SK-N-SH (cell line): ENCODE results near the gene DNAH5. TPM values are rescaled to one million over a fixed set of nuclear protein-coding genes. Genes with fewer than 3 reads are reported as not detected.

Experiments used
- CTCF ChIA-PET: fragments of 300-600, 350-600 bp; formaldehyde crosslinking; extraction: SDS; loops from one replicate; lab custom pipeline; 2021; lab: Yijun Ruan, JAX
- POLR2A ChIA-PET: fragments of 350-600 bp; sonication (Branson Sonifier 250); formaldehyde crosslinking; extraction: SDS; loops from one replicate; lab custom pipeline; 2020; ENCODE audit warnings: antibody characterized with exemption, inconsistent platforms; lab: Yijun Ruan, JAX
- DNase-seq: peaks from one replicate; pipeline ENCODE4 v3.0.0; 2012
- H2AFZ ChIP-seq: fragments of 200-600 bp; sonication (generic); 2 replicates; pipeline ENCODE4 v1.8.1; 2016; ENCODE audit warnings: antibody characterized with exemption, mild to moderate bottlenecking, low read depth
- H3F3A ChIP-seq: fragments of 200-600 bp; sonication (generic); replicated peaks from 2 replicates; pipeline ENCODE3; 2016; ENCODE audit warnings: antibody characterized with exemption, mild to moderate bottlenecking; ENCODE audit not compliant: insufficient read depth
- H3K27ac ChIP-seq, 2 experiments: fragments of 200-500 bp in 1 of 2; fragments of 200-600 bp in 1 of 2; sonication (Bioruptor generic) in 1 of 2; sonication (generic), shearing (Covaris generic) in 1 of 2; 2 replicates each; pipeline versions ENCODE4 v1.5.1 to v1.6.1; 2014 to 2016; ENCODE audit warnings: low read depth in 2 of 2, inconsistent platforms in 1 of 2, low read length in 1 of 2, mild to moderate bottlenecking in 1 of 2, mixed read lengths in 1 of 2
- H3K27me3 ChIP-seq: fragments of 200-600 bp; sonication (generic), shearing (Covaris generic); 2 replicates; pipeline ENCODE4 v1.6.1; 2016; ENCODE audit warnings: mixed run types; ENCODE audit not compliant: insufficient read depth
- H3K36me3 ChIP-seq, 2 experiments: fragments of 200-500 bp in 1 of 2; fragments of 200-600 bp in 1 of 2; sonication (Bioruptor generic) in 1 of 2; sonication (generic) in 1 of 2; replicated peaks in 1 of 2; 2 replicates each; pipeline versions ENCODE3 to v1.5.1; 2014 to 2016; ENCODE audit warnings: low read length in 1 of 2, mild to moderate bottlenecking in 1 of 2; ENCODE audit not compliant: insufficient read depth in 2 of 2, control insufficient read depth in 1 of 2
- H3K4me1 ChIP-seq, 2 experiments: fragments of 200-500 bp in 1 of 2; fragments of 200-600 bp in 1 of 2; sonication (Bioruptor generic) in 1 of 2; sonication (generic), shearing (Covaris generic) in 1 of 2; 2 replicates each; pipeline versions ENCODE4 v1.5.1 to v1.6.1; 2014 to 2016; ENCODE audit warnings: low read depth in 1 of 2, low read length in 1 of 2, mixed run types in 1 of 2; ENCODE audit not compliant: insufficient read depth in 2 of 2, control insufficient read depth in 1 of 2
- H3K4me2 ChIP-seq: fragments of 200-600 bp; sonication (generic), shearing (Covaris generic); 2 replicates; pipeline ENCODE4 v1.6.1; 2017; ENCODE audit warnings: mixed run types
- H3K4me3 ChIP-seq, 2 experiments: fragments of 200-500 bp in 1 of 2; fragments of 200-600 bp in 1 of 2; sonication (Bioruptor generic) in 1 of 2; sonication (generic), shearing (Covaris generic) in 1 of 2; 2 replicates each; pipeline versions ENCODE4 v1.5.1 to v1.8.1; 2014 to 2016; ENCODE audit warnings: low read depth in 2 of 2, inconsistent platforms in 1 of 2, low read length in 1 of 2, mild to moderate bottlenecking in 1 of 2, mixed read lengths in 1 of 2, moderate library complexity in 1 of 2
- H3K79me2 ChIP-seq: fragments of 200-600 bp; sonication (generic); 2 replicates; pipeline ENCODE4 v1.8.1; 2017; ENCODE audit warnings: mild to moderate bottlenecking; ENCODE audit not compliant: insufficient read depth
- H3K9ac ChIP-seq: fragments of 200-600 bp; sonication (generic); 2 replicates; pipeline ENCODE4 v1.6.1; 2017; ENCODE audit warnings: mixed run types
- H3K9me2 ChIP-seq: fragments of 200-600 bp; sonication (generic); 2 replicates; pipeline ENCODE4 v1.6.1; 2017; ENCODE audit warnings: mixed run types
- H3K9me3 ChIP-seq: fragments of 200-600 bp; sonication (generic); 2 replicates; pipeline ENCODE4 v1.6.1; 2017; ENCODE audit warnings: mixed run types, mild to moderate bottlenecking, moderate library complexity
- H4K20me1 ChIP-seq: fragments of 200-600 bp; sonication (generic); 2 replicates; pipeline ENCODE4 v1.6.1; 2017; ENCODE audit warnings: mild to moderate bottlenecking, mixed run types; ENCODE audit not compliant: insufficient read depth
- CHD2 ChIP-seq: fragments of 150-350 bp; IDR thresholded peaks from 2 replicates; pipeline ENCODE4 v1.6.1; 2018; ENCODE audit warnings: low read length; ENCODE audit not compliant: partially characterized antibody
- EP300 ChIP-seq, 2 experiments: IDR thresholded peaks; 2 replicates each; pipeline versions ENCODE4 v1.4.0 to v1.6.1; 2012; ENCODE audit warnings: borderline replicate concordance in 1 of 2, low read depth in 1 of 2, low read length in 1 of 2
- EZH2phosphoT487 ChIP-seq: fragments of 200-600 bp; sonication (generic); IDR thresholded peaks from 2 replicates; pipeline ENCODE4 v1.6.1; 2017; ENCODE audit warnings: low read depth, mixed run types, mild to moderate bottlenecking, antibody characterized with exemption, moderate library complexity, borderline replicate concordance
- FOXJ3 ChIP-seq: sonication (generic); formaldehyde crosslinking; IDR thresholded peaks from 2 replicates; pipeline ENCODE4 v1.5.1; 2020; ENCODE audit warnings: mild to moderate bottlenecking, missing genetic modification reagents
- FOXM1 ChIP-seq: IDR thresholded peaks from 2 replicates; pipeline ENCODE4 v1.4.0; 2012; ENCODE audit warnings: low read depth, mild to moderate bottlenecking
- GABPA ChIP-seq: IDR thresholded peaks from 2 replicates; pipeline ENCODE4 v1.4.0; 2012; ENCODE audit warnings: low read depth, mild to moderate bottlenecking
- GATA2 ChIP-seq: sonication (generic); formaldehyde crosslinking; IDR thresholded peaks from 2 replicates; pipeline ENCODE4 v1.5.0; 2020; ENCODE audit warnings: mild to moderate bottlenecking, missing genetic modification reagents
- JUND ChIP-seq: IDR thresholded peaks from 2 replicates; pipeline ENCODE4 v1.4.0; 2012
- NFIC ChIP-seq: IDR thresholded peaks from 2 replicates; pipeline ENCODE4 v1.4.0; 2012; ENCODE audit warnings: borderline replicate concordance
- NRF1 ChIP-seq: IDR thresholded peaks from 2 replicates; pipeline ENCODE4 v1.6.1; 2012; ENCODE audit warnings: low read depth, mild to moderate bottlenecking, low read length
- POLR2AphosphoS5 ChIP-seq: IDR thresholded peaks from 2 replicates; pipeline ENCODE4 v1.6.1; 2012; ENCODE audit warnings: low read depth, low read length
- RAD21 ChIP-seq: IDR thresholded peaks from 2 replicates; pipeline ENCODE4 v1.6.1; 2012; ENCODE audit warnings: mild to moderate bottlenecking, low read length
- RCOR1 ChIP-seq: fragments of 150-350 bp; IDR thresholded peaks from 2 replicates; pipeline ENCODE4 v1.6.1; 2017; ENCODE audit warnings: antibody characterized with exemption, low read length
- RFX5 ChIP-seq: IDR thresholded peaks from 2 replicates; pipeline ENCODE4 v1.6.1; 2012; ENCODE audit warnings: mild to moderate bottlenecking, improper control_type of control experiment, low read length
- RXRA ChIP-seq: IDR thresholded peaks from 2 replicates; pipeline ENCODE4 v1.4.0; 2012; ENCODE audit warnings: low read depth, mild to moderate bottlenecking, borderline replicate concordance
- SIN3A ChIP-seq: IDR thresholded peaks from 2 replicates; pipeline ENCODE4 v1.6.1; 2012; ENCODE audit warnings: low read depth, mild to moderate bottlenecking, low read length, moderate library complexity, borderline replicate concordance
- SMC3 ChIP-seq: IDR thresholded peaks from 2 replicates; pipeline ENCODE4 v1.6.1; 2012; ENCODE audit warnings: low read depth, low read length, improper control_type of control experiment
- TAF1 ChIP-seq: IDR thresholded peaks from 2 replicates; pipeline ENCODE4 v1.6.1; 2012; ENCODE audit warnings: low read depth, mild to moderate bottlenecking, low read length, moderate library complexity, borderline replicate concordance
- TCF12 ChIP-seq: IDR thresholded peaks from 2 replicates; pipeline ENCODE4 v1.4.0; 2012
- YY1 ChIP-seq: IDR thresholded peaks from 2 replicates; pipeline ENCODE4 v1.4.0; 2012; ENCODE audit warnings: low read depth, mild to moderate bottlenecking
- WGBS: methylation state at CpG from one replicate; pipeline ENCODE4 v1.1.6; 2017; ENCODE audit warnings: low lambda C conversion rate; 5-methylcytosine and 5-hydroxymethylcytosine counted together
- polyA plus RNA-seq, 3 experiments: library from polyadenylated mRNA; depleted of rRNA; stranded (reverse); fragments of >200 nt; gene quantifications; 2 replicates each; pipeline ENCODE4 v1.2.3, GENCODE V29; 2012
- TF ChIP-seq, protein P1 (sequence below): IDR thresholded peaks from 2 replicates; pipeline ENCODE4 v1.6.1; 2012; ENCODE audit warnings: mild to moderate bottlenecking, low read depth, low read length, moderate library complexity
- TF ChIP-seq, protein P2 (sequence below): IDR thresholded peaks from 2 replicates; pipeline ENCODE4 v1.4.0; 2012; ENCODE audit warnings: low read depth, borderline replicate concordance
- TF ChIP-seq, protein P3 (sequence below): IDR thresholded peaks from 2 replicates; pipeline ENCODE4 v1.4.0; 2012; ENCODE audit warnings: low read depth, borderline replicate concordance

DNAH5 gene
- polyA plus RNA-seq, 1 of the 3 experiments (the other 2 are of a cell fraction) = 0.74 TPM

DNA sequence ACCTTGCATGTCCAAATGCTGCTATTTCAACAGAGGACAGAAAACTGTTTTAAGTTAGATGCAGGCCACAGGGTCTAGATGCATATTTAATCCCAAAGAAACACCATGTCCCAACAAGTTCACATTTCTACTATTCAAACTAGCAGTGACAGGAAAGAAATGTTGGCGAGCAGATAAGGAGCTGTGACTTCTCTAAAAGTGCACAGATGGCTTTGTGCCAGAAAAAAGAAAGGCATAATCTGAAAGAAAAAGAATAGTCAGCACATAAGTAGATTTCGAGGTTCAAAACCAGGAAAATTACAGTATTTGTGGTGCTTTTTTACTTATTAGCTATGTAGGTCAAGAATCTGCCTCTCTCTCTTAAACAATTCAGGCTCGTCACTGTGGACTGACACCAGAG lies 178.3 kb downstream of the DNAH5 start:
- WGBS = 1% methylated on average over 3 of the region's 3 CpGs
- Histone ChIP-seq H2AFZ (no peak overlapping the region), H3K9me2 (no peaks in the 10 kb centered on the region), H3K4me1 (no peaks in the 10 kb centered on the region), H3K27me3 (peaks cover 6% of the 10 kb centered on the region; the same call in 1 of the 2 replicates), H3K27ac (no peak overlapping the region), H3K4me2 (no peak overlapping the region), H3K4me3 (no peak overlapping the region), H3K9ac (no peak overlapping the region), H3K79me2 (no peaks in the 10 kb centered on the region), H3F3A (no peaks in the 10 kb centered on the region), H4K20me1 (no peaks in the 10 kb centered on the region), H3K36me3 (no peaks in the 10 kb centered on the region), H3K9me3 (no peaks in the 10 kb centered on the region)
- TF ChIP-seq RAD21 = no peak
- TF ChIP-seq YY1 = no peak
- TF ChIP-seq, protein P1, sequence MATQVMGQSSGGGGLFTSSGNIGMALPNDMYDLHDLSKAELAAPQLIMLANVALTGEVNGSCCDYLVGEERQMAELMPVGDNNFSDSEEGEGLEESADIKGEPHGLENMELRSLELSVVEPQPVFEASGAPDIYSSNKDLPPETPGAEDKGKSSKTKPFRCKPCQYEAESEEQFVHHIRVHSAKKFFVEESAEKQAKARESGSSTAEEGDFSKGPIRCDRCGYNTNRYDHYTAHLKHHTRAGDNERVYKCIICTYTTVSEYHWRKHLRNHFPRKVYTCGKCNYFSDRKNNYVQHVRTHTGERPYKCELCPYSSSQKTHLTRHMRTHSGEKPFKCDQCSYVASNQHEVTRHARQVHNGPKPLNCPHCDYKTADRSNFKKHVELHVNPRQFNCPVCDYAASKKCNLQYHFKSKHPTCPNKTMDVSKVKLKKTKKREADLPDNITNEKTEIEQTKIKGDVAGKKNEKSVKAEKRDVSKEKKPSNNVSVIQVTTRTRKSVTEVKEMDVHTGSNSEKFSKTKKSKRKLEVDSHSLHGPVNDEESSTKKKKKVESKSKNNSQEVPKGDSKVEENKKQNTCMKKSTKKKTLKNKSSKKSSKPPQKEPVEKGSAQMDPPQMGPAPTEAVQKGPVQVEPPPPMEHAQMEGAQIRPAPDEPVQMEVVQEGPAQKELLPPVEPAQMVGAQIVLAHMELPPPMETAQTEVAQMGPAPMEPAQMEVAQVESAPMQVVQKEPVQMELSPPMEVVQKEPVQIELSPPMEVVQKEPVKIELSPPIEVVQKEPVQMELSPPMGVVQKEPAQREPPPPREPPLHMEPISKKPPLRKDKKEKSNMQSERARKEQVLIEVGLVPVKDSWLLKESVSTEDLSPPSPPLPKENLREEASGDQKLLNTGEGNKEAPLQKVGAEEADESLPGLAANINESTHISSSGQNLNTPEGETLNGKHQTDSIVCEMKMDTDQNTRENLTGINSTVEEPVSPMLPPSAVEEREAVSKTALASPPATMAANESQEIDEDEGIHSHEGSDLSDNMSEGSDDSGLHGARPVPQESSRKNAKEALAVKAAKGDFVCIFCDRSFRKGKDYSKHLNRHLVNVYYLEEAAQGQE = no peak
- no peak for TF ChIP-seq RXRA
- TF ChIP-seq, protein P2, sequence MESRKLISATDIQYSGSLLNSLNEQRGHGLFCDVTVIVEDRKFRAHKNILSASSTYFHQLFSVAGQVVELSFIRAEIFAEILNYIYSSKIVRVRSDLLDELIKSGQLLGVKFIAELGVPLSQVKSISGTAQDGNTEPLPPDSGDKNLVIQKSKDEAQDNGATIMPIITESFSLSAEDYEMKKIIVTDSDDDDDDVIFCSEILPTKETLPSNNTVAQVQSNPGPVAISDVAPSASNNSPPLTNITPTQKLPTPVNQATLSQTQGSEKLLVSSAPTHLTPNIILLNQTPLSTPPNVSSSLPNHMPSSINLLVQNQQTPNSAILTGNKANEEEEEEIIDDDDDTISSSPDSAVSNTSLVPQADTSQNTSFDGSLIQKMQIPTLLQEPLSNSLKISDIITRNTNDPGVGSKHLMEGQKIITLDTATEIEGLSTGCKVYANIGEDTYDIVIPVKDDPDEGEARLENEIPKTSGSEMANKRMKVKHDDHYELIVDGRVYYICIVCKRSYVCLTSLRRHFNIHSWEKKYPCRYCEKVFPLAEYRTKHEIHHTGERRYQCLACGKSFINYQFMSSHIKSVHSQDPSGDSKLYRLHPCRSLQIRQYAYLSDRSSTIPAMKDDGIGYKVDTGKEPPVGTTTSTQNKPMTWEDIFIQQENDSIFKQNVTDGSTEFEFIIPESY = no peak
- no peak for TF ChIP-seq TCF12
- TF ChIP-seq SIN3A = no peak
- TF ChIP-seq, protein P3, sequence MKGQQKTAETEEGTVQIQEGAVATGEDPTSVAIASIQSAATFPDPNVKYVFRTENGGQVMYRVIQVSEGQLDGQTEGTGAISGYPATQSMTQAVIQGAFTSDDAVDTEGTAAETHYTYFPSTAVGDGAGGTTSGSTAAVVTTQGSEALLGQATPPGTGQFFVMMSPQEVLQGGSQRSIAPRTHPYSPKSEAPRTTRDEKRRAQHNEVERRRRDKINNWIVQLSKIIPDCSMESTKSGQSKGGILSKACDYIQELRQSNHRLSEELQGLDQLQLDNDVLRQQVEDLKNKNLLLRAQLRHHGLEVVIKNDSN = no peak
- no peak for TF ChIP-seq RCOR1
- TF ChIP-seq FOXJ3 (CRISPR knock-in tag) = no peak
- TF ChIP-seq NFIC = no peak
- ChIA-PET CTCF (no interaction called here), POLR2A (no interaction called here)
- no peak for DNase-seq

DNA sequence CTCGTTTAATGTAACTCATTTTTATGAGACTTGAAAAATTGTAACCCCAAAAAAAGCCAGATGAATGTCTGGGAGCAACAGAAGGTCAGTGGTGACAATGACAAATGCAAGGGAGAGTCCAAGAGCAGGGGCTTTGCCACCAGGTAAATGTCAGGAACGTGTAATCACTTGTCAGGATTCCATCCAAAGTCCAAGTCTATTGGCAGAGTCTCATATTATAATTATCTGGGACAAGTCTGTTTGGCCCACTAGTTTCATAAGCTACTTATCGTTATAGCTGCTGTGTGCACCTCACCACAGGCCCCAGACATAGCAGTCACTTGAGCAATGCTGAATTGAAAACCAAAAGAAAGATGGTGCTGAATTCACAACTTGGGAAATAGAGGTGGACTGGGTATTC lies 180.8 kb downstream of the DNAH5 start:
- POLR2A ChIA-PET = no interaction called here
- TF ChIP-seq EZH2phosphoT487 (no peak), NRF1 (no peak), SMC3 (no peak), POLR2AphosphoS5 (no peak), JUND (no peak), GATA2 (no peak), RFX5 (no peak), TAF1 (no peak), GABPA (no peak), EP300 (IDR thresholded peaks at IDR 0.05; ENCODE audit: borderline replicate concordance in 1 of 2, low read depth in 1 of 2, low read length in 1 of 2) (no peak), FOXM1 (no peak), YY1 (no peak), CHD2 (no peak), SIN3A (no peak), NFIC (no peak), RXRA (no peak)

More for the DNA sequence above, 180.8 kb downstream of the DNAH5 start:
- WGBS = 7% methylated on average over 3 of the region's 3 CpGs
- Histone ChIP-seq H3K9ac (no peak overlapping the region), H2AFZ (no peak overlapping the region), H3K4me3 (no peak overlapping the region), H3K27me3 (no peaks in the 10 kb centered on the region; the same call in 1 of the 2 replicates), H3F3A (no peaks in the 10 kb centered on the region), H3K4me1 (no peaks in the 10 kb centered on the region), H3K27ac (no peak overlapping the region), H3K9me3 (no peaks in the 10 kb centered on the region), H3K4me2 (no peak overlapping the region), H3K79me2 (no peaks in the 10 kb centered on the region), H4K20me1 (no peaks in the 10 kb centered on the region), H3K36me3 (no peaks in the 10 kb centered on the region), H3K9me2 (no peaks in the 10 kb centered on the region)
- CTCF ChIA-PET = no interaction called here
- DNase-seq = no peak
